ENCODE measurements around the gene ZCCHC18.
A peak's percentile ranks its signal among the peaks of the same experiment; 100 is the strongest.
"Not testable (repeated sequence)": the region's sequence is repeated elsewhere in the genome, so short reads cannot be mapped to it uniquely, and the experiment has no call there.

The ZCCHC18 gene

DNA sequence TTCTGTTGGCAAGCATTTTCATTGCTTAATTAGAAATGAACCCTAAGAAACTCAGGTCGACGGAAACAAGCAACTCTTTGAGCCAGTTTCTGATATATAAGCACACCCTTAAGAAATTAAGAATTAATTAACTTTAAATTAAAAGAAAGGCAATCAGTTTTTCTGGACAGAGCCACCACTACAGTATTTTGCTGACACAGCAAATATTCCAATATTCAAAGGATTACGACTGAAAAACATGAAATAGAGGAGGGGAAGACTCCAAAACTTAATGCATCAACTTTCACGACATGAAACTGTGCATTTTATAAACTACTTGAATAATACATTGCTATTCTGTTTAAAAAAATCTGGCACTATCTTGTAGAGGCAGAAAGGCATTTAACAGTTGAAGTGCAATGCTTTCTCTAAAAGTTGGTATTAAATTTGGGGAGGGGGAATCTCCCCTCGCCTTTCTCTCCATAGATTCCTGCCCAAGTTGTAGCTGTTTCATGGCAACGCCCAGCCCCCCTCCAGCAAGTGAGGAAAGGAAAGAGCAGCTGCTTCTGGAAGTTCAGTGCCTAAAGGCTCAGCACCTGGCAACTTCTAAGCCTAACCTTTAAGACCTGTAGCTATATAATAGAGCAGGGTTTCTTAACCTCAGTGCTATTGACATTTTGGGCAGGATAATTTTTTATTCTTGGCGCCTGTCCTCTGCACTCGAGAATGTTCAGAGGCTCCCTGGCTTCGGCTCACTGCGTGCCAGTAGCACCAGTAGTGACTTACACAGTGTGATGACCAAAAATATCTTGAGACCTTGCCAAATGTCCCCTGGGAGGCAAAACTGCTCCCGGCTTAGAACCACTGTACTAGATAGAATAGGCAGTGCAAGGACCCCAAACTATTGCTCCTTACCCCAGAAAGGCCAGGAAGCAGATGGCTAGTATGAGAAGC lies 6.7 kb upstream of the ZCCHC18 start:
- H3K9ac ChIP-seq (ENCODE audit: low read depth, low read length), result no peak overlapping the region

DNA sequence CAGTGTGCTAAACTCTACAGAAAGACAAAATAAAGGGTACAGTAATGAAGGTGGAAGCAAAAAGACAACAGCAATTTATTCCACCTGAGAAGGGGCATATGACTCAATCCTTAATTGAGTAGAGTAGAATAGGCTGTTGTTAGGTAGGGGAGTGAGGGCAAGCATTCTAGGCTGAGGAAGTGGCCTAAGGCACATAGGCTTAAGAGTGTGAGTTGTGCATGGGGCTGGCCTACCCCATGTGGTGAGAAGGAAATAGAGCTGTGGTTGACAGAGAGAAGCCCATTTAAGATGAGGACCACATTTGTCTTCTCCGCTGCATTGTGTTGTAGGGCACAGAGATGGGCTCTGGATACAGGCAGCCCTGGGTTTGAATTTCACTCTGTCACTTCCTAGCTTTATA lies 3.4 kb upstream of the ZCCHC18 start:
- no peak overlapping the region for H3K4me3 ChIP-seq (ENCODE audit: low read length)
- no peaks in the 10 kb centered on the region for H3K4me1 ChIP-seq (ENCODE audit: insufficient read depth, low read length)
- no peaks in the 10 kb centered on the region for H3K9me3 ChIP-seq (ENCODE audit: insufficient read depth, low read depth, low read length)
- no peaks in the 10 kb centered on the region for H3K36me3 ChIP-seq (ENCODE audit: insufficient read depth, low read depth, low read length)
- peaks cover 1% of the 10 kb centered on the region; the same call in 1 of the 2 replicates for H3K27me3 ChIP-seq (ENCODE audit: insufficient read depth, low read length)
- no peak overlapping the region for H3K27ac ChIP-seq (ENCODE audit: low read length)
- no peak overlapping the region for H3K9ac ChIP-seq (ENCODE audit: low read depth, low read length)

More for the DNA sequence above, 6.7 kb upstream of the ZCCHC18 start:
- Histone ChIP-seq H3K27ac (ENCODE audit: low read length) (no peak overlapping the region), H3K9me3 (ENCODE audit: insufficient read depth, low read depth, low read length) (no peaks in the 10 kb centered on the region), H3K4me3 (ENCODE audit: low read length) (no peak overlapping the region), H3K4me1 (ENCODE audit: insufficient read depth, low read length) (no peaks in the 10 kb centered on the region), H3K27me3 (ENCODE audit: insufficient read depth, low read length) (no peaks in the 10 kb centered on the region), H3K36me3 (ENCODE audit: insufficient read depth, low read depth, low read length) (no peaks in the 10 kb centered on the region)

DNA sequence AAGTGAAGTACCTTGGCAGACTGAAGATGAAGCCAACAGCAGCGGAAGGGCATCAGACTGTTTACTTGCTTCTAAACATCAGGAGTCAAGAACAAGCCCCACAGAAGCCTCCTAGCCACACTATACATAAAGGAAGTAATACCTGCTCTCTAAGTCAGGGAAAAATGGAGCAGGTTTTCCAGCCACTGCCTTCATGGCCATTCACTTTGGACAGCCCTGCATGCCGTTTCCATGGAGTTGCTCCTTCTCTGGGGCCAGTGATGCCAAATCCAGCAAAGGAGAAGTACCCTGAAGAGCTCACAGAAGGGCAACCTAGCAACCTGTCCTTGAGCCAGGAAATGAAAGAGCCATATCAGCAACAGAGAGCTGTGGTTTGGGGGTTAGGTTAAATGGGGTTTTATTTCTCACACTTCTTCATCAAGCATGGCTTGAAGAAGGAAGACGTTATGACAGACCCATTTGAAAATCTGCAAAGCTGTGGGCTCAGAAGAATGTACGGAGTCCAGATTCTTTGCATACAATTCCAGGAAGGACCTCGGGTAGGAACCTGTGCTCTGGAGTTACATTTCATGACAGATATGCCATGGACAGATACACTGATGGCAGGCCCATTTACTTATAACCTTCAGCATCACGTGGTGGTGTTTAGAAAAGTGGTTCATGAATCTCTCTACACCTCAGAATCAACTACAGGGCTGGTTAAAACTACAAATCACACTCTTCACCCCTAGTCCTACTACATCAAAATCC lies 1.7 kb upstream of the ZCCHC18 start:
- H3K4me3 ChIP-seq (ENCODE audit: low read length), result not testable (repeated sequence)

DNA sequence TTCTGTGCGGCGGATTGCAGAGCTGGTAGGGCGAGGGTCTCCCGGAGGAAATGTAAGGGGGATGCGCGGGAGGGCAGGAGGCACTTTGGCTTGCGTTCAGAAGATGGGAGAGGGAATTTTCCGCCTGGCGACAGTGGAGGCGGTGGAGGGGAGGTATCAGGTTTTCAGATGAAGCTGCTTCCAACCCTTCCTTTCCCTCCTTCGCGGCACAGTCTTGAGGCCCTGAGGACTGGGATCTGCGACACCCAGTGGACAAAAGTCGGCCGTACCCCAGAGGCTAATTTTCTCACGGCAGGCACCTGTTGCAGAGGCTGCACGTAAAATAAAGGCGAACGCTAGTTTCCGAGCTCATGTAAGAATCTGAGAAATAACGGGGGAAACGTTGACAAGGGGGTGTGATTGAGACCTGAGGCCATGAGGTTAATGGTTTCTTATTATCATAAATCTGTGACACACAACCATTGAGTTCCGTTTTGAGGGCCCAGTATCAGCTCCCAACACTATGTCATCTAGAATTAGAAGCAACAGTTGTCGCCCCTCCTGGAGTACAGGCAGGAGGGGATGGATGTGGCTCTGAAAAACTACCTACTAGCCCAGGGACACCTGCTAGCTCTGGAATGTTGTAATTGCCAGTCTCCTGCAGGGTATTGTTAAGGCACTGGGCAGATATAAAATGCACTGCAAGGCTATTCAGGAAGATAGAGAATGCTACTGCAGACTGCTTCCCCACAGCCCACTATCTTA lies 1.1 kb downstream of the ZCCHC18 start:
- Histone ChIP-seq H3K27me3 (ENCODE audit: insufficient read depth, low read length) (peaks cover 6% of the 10 kb centered on the region; the same call in 1 of the 2 replicates), H3K27ac (ENCODE audit: low read length) (no peak overlapping the region), H3K36me3 (ENCODE audit: insufficient read depth, low read depth, low read length) (no peaks in the 10 kb centered on the region), H3K9me3 (ENCODE audit: insufficient read depth, low read depth, low read length) (no peaks in the 10 kb centered on the region), H3K4me1 (ENCODE audit: insufficient read depth, low read length) (no peaks in the 10 kb centered on the region), H3K4me3 (ENCODE audit: low read length) (peak overlapping the region; percentile 86), H3K9ac (ENCODE audit: low read depth, low read length) (peak overlapping the region; percentile 76; the same call in 1 of the 2 replicates)

More for the DNA sequence above, 1.7 kb upstream of the ZCCHC18 start:
- H3K27ac ChIP-seq (ENCODE audit: low read length); H3K9me3 ChIP-seq (ENCODE audit: insufficient read depth, low read depth, low read length); H3K27me3 ChIP-seq (ENCODE audit: insufficient read depth, low read length); H3K9ac ChIP-seq (ENCODE audit: low read depth, low read length); H3K36me3 ChIP-seq (ENCODE audit: insufficient read depth, low read depth, low read length); H3K4me1 ChIP-seq (ENCODE audit: insufficient read depth, low read length): not testable (repeated sequence)

DNA sequence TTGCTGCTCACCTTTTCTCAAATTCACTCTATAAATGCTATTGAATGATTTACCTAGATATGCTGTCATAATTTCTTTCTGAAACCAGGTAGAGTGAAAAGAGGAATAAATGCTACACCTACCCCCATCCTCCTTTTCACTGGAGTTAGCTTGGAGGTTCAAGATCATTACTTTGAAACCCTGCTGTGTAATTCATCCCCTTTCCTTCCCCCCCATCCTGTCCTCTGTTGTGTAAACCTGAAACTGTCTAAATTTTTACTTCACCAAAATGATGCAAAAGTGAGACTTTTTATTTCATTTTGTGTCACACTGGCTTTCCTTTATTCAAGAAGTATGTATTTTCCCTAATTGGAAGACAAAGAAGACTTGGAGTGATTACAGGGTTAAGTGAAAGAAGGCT lies 5.4 kb downstream of the ZCCHC18 start:
- H3K4me1 ChIP-seq (ENCODE audit: insufficient read depth, low read length), result peaks cover 3% of the 10 kb centered on the region
- no peaks in the 10 kb centered on the region for H3K36me3 ChIP-seq (ENCODE audit: insufficient read depth, low read depth, low read length)
- H3K27ac ChIP-seq (ENCODE audit: low read length), result no peak overlapping the region
- no peak overlapping the region for H3K9ac ChIP-seq (ENCODE audit: low read depth, low read length)
- no peak overlapping the region for H3K4me3 ChIP-seq (ENCODE audit: low read length)
- peaks cover 6% of the 10 kb centered on the region; the same call in 1 of the 2 replicates for H3K27me3 ChIP-seq (ENCODE audit: insufficient read depth, low read length)
- H3K9me3 ChIP-seq (ENCODE audit: insufficient read depth, low read depth, low read length), result no peaks in the 10 kb centered on the region

DNA sequence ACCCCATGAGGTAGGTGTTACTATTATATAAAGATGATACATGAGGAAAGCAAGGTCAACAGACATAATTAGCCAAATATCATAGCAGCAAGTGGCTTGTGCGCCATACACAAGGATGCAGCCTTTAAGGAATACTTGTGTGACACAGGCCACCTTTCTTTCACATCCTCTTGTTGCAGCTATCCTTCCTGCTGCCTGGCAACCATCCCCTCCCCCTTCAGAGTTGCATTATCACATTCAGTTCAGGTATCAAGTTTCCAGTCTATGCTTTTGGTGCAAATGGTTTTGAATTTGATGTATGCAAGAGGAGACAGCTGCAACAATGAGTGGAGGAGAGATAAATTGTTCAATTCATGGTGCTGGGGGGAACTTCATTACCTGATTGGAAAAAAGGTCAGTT lies 6.4 kb downstream of the ZCCHC18 start:
- Histone ChIP-seq H3K9ac (ENCODE audit: low read depth, low read length) (no peak overlapping the region), H3K9me3 (ENCODE audit: insufficient read depth, low read depth, low read length) (no peaks in the 10 kb centered on the region), H3K36me3 (ENCODE audit: insufficient read depth, low read depth, low read length) (no peaks in the 10 kb centered on the region), H3K4me1 (ENCODE audit: insufficient read depth, low read length) (peaks cover 3% of the 10 kb centered on the region), H3K27ac (ENCODE audit: low read length) (no peak overlapping the region), H3K4me3 (ENCODE audit: low read length) (no peak overlapping the region), H3K27me3 (ENCODE audit: insufficient read depth, low read length) (peaks cover 6% of the 10 kb centered on the region; the same call in 1 of the 2 replicates)

DNA sequence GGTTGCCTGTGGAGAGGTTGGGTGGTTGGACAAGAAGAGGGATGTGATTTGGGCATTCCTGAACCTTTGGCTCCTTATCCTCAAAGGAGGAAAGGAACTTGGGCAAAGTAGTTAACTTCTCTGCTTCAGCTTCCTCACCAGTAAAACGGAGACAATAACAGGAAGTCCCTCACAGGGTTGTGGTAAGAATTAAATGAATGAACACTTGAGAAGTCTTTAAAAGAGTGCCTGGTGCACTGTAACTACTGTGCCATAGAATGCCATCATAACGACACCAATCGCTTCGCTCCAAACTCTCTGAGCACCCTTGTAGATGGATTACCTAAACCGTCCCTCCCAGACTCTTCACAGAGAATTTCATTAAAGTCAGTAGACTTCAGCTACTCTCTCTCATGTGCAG lies 10.5 kb downstream of the ZCCHC18 start:
- Histone ChIP-seq H3K27ac (ENCODE audit: low read length) (no peak overlapping the region), H3K27me3 (ENCODE audit: insufficient read depth, low read length) (no peaks in the 10 kb centered on the region), H3K9ac (ENCODE audit: low read depth, low read length) (no peak overlapping the region), H3K9me3 (ENCODE audit: insufficient read depth, low read depth, low read length) (no peaks in the 10 kb centered on the region), H3K4me1 (ENCODE audit: insufficient read depth, low read length) (peaks cover 3% of the 10 kb centered on the region), H3K4me3 (ENCODE audit: low read length) (no peak overlapping the region), H3K36me3 (ENCODE audit: insufficient read depth, low read depth, low read length) (no peaks in the 10 kb centered on the region)

DNA sequence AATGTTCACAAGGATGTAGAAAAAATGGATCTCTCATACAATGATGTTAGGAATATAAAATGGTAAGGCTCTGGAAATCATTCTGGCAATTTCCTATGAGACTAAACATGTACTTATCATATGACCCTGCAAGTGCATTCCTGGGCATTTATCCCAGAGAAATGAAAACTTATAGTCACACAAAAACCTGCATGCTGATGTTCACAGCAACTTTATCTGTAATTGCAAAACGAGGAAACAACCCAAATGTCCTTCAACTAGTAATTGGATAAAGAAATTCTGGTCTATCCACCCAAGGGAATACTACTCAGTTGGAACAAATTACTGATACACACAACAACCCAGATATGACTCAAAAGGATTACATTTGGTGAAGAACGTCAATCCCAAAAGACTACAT lies 14.5 kb downstream of the ZCCHC18 start:
- no peaks in the 10 kb centered on the region for H3K36me3 ChIP-seq (ENCODE audit: insufficient read depth, low read depth, low read length)
- H3K27ac ChIP-seq (ENCODE audit: low read length), result no peak overlapping the region
- H3K4me3 ChIP-seq (ENCODE audit: low read length), result no peak overlapping the region
- H3K9me3 ChIP-seq (ENCODE audit: insufficient read depth, low read depth, low read length), result no peaks in the 10 kb centered on the region
- H3K9ac ChIP-seq (ENCODE audit: low read depth, low read length), result no peak overlapping the region
- H3K27me3 ChIP-seq (ENCODE audit: insufficient read depth, low read length), result no peaks in the 10 kb centered on the region
- H3K4me1 ChIP-seq (ENCODE audit: insufficient read depth, low read length), result no peaks in the 10 kb centered on the region

DNA sequence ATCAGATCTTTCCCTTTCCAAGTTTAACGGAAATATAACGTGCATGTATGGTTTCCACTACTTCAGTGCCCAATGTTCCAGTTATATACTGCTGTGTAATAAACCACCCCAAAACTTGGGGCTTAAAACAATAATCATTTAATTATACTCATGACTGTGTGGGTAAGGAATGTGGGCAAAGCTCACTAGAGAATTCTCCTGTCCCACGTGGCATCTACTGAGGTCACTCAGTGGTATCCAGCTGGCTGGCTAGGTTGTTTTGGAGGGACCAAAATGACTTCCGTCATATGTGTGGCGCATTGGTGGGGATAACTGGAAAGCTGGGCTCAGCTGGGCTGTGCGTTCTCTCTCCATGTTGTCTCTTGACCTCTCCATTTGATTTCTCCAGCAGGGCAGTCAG lies 18.5 kb downstream of the ZCCHC18 start:
- no peak overlapping the region for H3K27ac ChIP-seq (ENCODE audit: low read length)
- H3K4me3 ChIP-seq (ENCODE audit: low read length), result no peak overlapping the region
- no peaks in the 10 kb centered on the region for H3K36me3 ChIP-seq (ENCODE audit: insufficient read depth, low read depth, low read length)
- no peaks in the 10 kb centered on the region for H3K4me1 ChIP-seq (ENCODE audit: insufficient read depth, low read length)
- no peak overlapping the region for H3K9ac ChIP-seq (ENCODE audit: low read depth, low read length)
- no peaks in the 10 kb centered on the region for H3K9me3 ChIP-seq (ENCODE audit: insufficient read depth, low read depth, low read length)
- H3K27me3 ChIP-seq (ENCODE audit: insufficient read depth, low read length), result no peaks in the 10 kb centered on the region

DNA sequence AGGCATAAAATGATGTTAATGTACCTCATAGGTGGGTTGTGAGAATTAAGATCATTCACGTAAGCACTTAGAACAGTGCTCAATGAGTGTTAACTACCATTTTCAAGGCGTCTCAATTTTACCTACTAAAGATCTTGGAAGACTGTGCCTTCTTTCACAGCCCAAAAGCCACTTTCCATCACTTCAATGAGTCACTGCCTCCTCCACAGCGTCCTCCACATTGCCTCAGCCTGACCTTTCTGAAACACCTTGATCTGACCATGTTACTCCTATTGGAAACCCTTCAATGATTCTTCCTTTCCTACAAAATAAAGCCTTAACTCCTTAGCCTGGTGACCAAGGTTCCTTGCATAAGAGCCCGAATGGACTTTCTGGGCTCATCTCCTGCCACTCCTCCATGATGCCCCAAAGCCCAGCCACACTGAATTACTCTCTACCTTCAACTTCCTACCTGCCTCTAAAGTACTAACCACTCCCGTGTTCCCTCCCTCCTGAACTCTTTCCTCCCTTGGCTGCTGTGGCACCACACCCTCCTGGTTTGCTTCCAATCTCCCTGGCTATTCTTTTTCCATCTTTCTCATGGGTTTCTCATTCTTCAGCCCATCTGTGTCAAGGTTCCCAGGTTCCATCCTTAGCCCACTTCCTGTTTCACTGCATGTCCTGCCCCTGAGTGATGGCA lies 22.4 kb downstream of the ZCCHC18 start:
- no peaks in the 10 kb centered on the region for H3K27me3 ChIP-seq (ENCODE audit: insufficient read depth, low read length)
- H3K9me3 ChIP-seq (ENCODE audit: insufficient read depth, low read depth, low read length), result no peaks in the 10 kb centered on the region
- no peak overlapping the region for H3K9ac ChIP-seq (ENCODE audit: low read depth, low read length)
- no peak overlapping the region for H3K27ac ChIP-seq (ENCODE audit: low read length)
- no peaks in the 10 kb centered on the region for H3K4me1 ChIP-seq (ENCODE audit: insufficient read depth, low read length)
- no peaks in the 10 kb centered on the region for H3K36me3 ChIP-seq (ENCODE audit: insufficient read depth, low read depth, low read length)
- no peak overlapping the region for H3K4me3 ChIP-seq (ENCODE audit: low read length)

DNA sequence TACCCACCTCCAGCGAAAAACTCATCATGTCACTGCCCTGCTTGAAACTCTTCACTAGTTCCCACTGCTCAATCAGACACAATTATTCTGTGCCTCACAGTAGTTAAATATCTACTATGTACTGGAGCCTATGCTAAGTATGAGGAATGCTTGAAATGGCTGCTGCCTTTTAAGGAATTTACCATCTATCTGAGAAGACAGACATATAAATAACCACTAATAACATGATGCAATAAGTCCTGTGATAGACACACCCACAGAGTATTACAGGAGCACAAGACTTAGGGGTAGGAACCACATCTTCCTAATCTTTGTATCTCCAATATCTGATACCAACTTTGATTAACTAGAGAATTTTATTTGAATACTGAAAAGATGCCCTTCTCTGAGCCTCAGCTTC lies 23.4 kb downstream of the ZCCHC18 start:
- no peaks in the 10 kb centered on the region for H3K4me1 ChIP-seq (ENCODE audit: insufficient read depth, low read length)
- H3K4me3 ChIP-seq (ENCODE audit: low read length), result no peak overlapping the region
- H3K36me3 ChIP-seq (ENCODE audit: insufficient read depth, low read depth, low read length), result no peaks in the 10 kb centered on the region
- no peak overlapping the region for H3K27ac ChIP-seq (ENCODE audit: low read length)
- no peaks in the 10 kb centered on the region for H3K27me3 ChIP-seq (ENCODE audit: insufficient read depth, low read length)
- no peaks in the 10 kb centered on the region for H3K9me3 ChIP-seq (ENCODE audit: insufficient read depth, low read depth, low read length)
- H3K9ac ChIP-seq (ENCODE audit: low read depth, low read length), result no peak overlapping the region

Measured in iPS-20b (cell line).